NCI-H2081 treated with DMSO at 0.1 percent for 48 hours (cell line): Measurements from ENCODE around the gene PDGFD.

Experiments
- DNase-seq: peaks from one replicate; lab custom pipeline; 2025; lab: John Stamatoyannopoulos, UW

Gene PDGFD

DNA sequence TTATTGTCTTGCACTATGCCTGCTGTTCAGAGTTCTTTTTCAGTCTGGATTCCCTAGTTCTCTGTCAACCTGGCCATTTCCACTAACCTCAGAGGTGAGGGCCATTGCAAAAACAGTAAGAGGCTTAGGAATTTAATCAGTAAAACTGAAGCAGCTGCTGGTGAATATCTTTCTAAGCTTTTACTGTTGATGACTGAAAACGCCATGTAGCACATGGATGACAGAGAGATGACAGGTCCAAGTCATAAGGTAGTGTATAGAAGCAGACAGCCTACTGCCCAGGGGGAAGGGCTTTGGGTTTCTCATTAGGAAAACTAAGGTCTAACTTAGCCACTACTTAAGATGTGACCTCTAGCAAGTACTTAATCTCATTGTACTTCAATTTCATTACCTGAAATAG is 280.1 kb downstream of the PDGFD start:
- DNase-seq = no peak

DNA sequence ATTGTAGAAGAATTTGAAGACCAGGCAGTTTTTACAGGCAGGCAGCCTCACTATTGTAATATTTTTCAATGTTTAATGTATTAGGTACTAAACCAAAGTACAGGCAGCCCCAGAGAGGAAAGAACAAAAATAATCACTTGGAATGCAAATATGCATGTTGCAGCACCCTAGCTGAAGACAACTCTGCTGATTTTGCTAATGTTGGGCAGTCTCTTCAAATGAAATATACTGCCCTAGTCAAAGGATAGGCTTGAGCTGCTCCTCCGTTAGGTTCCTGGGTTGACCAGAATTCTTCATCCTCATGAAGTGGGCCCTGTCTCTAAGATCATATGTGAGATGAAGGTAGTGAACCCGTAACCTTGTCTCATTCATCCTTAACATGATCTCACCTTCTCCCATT is 280.7 kb downstream of the PDGFD start:
- no peak for DNase-seq

DNA sequence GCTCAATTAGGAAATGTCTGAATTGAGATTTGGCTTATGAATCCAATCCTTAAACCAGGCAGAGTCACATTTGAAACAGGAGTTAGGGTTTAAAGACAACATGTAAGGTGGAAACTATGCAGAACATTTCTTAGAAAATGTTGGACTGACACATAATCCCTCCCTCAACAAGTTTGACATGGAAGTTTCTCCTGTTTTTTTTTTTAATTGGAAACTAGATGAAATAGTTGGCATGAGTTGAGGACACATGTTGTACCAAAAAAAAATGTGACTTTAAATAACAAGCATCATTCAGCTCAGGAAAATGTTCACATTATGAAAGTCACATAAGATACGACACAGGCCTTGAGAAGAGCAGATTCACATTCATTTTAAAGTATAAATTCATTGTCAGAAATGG is 282.4 kb downstream of the PDGFD start:
- DNase-seq = no peak

DNA sequence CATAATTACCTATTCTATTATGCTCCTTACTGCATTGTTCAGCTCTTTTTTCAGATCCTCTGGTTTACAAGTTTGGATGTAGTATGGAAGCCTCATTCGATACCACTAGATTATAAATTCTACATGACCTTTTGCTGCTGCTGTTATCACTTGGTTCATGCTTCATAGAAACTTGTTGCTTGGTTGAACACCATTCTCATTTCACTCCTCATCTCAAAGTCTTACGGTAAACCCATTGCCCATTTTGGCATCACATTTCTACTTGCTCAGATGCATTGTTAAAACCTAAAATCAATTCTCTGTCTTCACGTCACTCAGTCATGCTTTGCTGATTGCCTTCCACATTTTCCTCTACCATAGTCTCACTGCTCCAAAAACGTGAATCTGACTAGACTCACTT is 283.0 kb downstream of the PDGFD start:
- no peak for DNase-seq

DNA sequence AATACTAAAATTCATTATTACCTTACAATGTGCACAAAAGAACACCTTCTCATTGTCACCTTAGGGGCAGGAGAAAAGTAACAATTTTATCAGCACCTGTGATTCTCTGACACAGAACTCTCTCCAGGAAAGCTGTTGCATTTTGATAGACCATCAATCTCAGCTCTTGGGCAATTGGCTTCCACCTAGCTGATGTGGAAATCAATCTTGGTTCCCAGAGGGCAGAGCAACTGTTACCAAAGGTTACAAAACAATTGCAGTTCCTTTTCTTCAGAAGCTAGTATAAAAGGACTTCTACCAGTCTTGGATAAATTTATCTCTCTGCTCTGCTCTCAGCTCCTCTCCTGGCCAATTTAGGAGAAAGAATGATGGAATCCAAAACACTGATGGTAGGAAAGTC is 285.3 kb downstream of the PDGFD start:
- no peak for DNase-seq

DNA sequence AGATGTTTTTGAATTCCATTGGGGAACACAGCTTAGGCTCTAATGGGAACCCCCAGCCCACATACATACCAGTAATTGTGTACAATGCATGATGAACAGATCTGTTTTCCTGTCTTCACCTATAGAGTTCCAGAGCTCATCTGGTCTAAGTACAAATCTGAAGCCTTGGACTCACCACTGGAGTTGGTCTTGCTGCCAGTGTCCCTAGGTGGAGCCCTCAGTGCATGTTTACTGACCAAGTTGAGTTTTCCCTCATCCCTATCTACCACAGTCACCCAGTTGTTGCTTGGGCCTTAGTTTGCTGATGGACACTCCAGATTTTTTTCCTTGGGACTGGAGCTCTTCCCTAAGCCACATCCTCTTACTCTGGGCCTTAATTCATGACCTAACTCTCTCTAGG is 286.7 kb downstream of the PDGFD start:
- no peak for DNase-seq

DNA sequence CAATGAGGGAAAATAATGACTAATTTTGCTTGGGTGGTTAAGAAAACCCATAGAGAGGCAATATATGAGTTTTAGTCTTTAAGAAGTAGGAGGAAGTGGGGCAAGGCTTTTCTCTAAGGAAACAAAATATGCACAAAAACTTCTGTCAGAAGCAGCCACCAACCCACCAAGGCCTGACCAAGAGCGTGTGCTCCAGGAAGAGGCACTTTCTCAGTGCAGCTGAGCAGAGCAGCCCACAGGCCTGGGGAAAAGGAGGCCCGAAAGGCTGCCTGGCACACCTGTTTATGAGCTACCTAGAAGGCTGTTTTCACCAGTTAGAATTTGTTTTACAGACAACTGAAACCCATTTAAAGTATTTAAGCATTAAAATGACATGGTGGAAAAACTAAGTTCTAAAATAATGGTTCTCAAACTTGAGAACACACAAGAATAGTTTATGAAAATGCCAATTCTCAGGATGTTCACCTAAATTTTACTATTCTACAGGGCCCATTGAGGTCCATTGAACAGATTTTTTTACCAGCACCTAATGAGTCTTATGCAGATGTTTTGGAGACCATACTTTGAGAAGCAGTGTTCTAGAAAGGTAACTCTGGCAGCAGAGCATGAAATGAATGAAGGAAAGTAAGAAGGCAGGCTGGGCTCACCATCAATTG is 288.0 kb downstream of the PDGFD start:
- no peak for DNase-seq

DNA sequence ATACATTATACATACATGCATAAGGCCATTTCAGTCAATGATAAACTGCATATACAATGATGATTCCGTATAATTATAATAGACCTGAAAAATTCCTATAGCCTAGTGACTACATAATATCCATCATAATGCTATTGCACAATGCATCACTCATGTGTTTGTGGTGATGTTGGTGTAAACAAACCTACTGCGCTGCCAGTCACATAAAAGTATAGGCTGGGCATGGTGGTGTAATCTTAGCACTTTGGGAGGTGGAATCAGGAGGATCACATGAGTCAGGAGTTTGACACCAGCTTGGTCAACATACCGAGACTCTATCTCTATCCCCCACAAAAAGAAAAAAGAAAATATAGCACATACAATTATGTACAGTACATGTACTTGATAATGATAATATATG is 291.2 kb downstream of the PDGFD start:
- DNase-seq = no peak

DNA sequence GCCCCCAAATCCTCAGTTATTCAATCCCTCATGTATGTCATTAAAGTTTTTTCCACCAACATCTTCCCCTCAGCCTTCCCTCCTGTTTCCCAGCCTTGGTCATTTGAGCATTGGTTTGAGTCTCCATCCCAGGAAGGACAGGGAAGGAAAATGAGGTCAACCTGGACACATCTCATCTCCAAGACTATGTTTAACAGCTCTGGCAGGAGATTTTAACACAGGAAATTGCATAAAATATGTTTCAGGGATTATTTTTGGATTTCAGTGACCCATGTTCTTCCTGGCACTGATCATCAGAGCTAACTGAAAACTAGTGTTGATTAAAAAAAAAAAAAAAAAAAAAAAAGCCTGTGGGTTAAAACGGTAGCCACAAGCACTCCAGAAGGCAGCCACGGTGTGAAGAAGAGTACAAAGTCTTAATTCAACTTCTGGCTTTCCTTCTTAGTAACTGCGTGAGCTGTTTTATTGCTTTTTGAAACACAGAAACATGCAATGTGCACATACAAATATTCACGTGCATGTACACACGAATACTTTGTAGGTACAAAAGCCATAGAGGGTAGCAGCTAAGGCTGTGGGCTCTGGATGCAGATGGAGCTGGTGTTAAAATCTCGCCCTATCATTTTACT is 291.9 kb downstream of the PDGFD start:
- no peak for DNase-seq

DNA sequence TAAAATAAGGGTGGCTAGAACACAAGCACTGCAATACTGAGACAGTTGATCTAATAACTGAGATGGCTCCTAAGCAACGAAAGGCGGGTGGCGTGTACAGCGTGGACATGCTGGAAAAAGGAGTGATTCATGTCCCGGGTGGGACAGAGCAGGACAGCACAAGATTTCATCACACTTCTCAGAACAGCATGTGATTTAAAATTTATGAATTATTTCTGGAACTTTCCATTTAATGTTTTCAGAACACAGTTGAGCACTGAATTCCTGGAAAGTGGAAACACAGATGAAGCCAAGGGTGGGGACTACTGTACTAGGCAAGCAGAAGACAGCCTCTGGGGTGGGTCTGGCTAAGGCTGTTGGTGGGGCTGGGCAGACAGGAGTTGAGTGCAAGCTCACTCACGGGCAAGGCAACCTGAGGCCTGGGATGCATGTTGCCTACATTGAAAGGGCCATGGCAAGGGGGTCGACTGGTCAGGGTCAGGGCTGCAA is 293.1 kb downstream of the PDGFD start:
- DNase-seq = no peak

DNA sequence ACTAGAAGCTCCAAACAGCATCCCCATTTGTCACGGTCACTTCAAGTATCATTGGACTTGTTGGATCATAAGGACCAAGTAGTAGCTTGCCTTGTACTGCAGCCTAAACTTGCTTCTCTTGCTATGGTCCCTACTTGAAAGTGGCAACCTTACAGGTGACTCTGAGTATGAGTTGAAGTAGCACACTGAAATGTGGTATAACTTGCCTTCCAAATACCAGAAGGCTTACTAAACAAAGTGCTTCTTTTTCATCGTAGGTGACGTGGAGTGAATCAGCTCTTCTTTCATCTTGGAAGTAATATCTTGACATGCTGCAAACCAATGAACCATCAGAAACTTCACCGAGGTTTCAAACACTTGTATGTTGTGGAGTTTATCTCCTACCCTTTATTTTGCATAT is 296.5 kb downstream of the PDGFD start:
- DNase-seq = no peak

DNA sequence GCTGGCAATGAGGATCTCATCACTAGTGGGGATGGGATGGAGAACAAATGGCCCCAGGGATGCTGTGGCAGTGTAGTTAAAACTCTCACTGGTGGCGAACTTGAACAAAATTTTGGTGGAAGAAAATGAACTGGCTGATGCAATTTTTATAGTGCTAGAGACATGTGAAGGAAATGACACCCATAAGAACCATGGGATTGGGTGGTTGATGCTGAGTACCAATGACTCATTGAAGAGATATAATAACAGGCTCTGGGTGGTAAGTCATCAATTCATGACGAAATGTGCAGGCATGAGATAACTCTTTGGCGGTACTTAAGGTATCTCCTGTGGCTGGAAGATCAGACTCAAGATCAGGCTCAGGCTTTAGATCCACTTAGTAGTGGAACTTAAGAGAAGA is 300.4 kb downstream of the PDGFD start:
- no peak for DNase-seq

DNA sequence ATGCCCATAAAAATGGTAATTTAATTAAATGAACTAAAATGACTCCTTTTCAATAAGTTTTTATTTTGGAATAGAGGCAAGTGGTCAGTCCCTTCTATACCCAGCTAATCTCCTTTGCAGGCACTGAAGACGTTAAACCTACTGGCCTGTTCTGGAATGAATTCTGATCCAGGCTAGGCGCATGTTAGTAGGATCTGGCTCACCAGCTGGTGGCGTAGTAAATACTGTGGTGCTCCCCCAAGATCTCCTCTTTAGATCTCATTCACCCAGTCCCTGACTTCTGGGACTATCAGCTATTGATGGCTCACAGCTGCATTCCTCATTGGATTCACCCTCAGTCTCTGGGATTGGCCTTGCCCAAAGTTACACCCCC is 301.2 kb downstream of the PDGFD start:
- DNase-seq = no peak

DNA sequence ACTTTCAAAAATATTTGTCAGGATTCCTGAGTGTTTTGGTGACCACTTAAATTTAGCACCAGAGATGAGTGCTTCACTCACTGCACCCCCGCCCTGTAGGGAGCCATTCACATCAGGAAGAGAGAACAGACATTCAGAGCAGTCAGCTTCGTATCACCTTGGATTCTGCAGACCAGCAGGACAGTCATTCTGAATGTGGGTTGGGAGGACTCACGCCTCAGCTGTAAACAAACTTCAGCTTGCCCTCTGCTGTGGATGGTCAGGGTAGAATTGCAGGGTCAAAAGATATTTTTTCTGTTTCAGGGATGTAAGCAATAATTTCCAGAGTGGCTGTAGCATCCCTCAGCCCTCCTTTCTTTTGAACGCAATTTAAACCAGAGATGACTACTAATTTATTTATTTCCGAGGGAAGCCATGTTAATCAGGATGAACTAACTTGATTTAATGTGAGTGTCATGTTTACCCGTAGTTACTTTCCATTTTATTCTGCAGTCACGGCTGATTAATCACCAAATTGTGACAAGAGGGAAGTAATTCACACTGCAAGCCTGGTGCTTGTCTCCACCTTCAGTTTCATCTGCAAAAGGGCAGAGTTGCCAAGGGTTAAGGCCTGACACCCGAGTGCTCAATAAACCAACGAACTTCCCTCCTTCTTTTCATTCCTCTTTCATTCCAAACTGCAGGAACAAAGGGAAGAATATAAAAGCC is 301.7 kb downstream of the PDGFD start:
- no peak for DNase-seq
